Brain microvascular endothelial cell (primary cell): Measurements from ENCODE around the gene TAB3.

ENCODE experiments used
- DNase-seq: peaks from one replicate; pipeline ENCODE4 v3.0.0-alpha.2; 2020
- H3K27ac ChIP-seq: fragments of 250-450 bp; sonication (Bioruptor Pico); 2 replicates; pipeline ENCODE4 v1.5.1; 2020; ENCODE audit warnings: mild to moderate bottlenecking, moderate library complexity
- H3K27me3 ChIP-seq: fragments of 250-450 bp; sonication (Bioruptor Pico); replicated peaks from 2 replicates; pipeline ENCODE4 v1.5.1; 2020; ENCODE audit warnings: mild to moderate bottlenecking
- H3K36me3 ChIP-seq: fragments of 250-450 bp; sonication (Bioruptor Pico); replicated peaks from 2 replicates; pipeline ENCODE4 v1.5.1; 2020; ENCODE audit warnings: mild to moderate bottlenecking
- H3K4me3 ChIP-seq: 2 replicates; pipeline ENCODE4 v1.5.1; 2011; ENCODE audit warnings: low read depth, mild to moderate bottlenecking, control low read depth, low read length, moderate library complexity
- in situ Hi-C: cut with HindIII; loops from 2 replicates; pipeline ENCODE4 v1.10.0; 2017; ENCODE audit warnings: low sequenced_read_pairs, low pct_ligation_motif_present
- TF ChIP-seq, protein P1 (sequence below): IDR thresholded peaks from 2 replicates; pipeline ENCODE4 v1.5.1; 2011; ENCODE audit warnings: low read depth, mild to moderate bottlenecking, moderate library complexity, low read length, control low read depth, inconsistent platforms; ENCODE audit errors: missing control alignments

Gene TAB3

DNA sequence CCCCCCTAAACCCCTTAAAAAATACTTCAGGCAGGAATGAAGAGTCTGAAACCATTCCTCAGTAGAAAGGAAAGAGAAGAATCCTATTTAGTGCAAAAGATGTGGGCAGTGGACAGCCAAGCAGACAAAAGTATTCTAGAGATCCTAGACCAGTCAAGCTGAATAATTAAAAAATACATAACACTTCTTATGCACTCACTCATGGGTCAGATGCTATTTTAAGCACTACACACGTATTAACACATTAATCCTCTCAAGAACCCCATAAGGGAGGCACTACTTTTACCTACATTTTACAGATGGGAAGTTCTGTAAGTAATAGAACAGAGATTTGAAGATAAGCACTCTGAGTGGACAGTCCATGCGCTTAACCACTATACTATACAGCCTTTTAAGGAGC is 5.9 kb downstream of the TAB3 start:
- no peak for DNase-seq
- no peaks in the 10 kb centered on the region for H3K27me3 ChIP-seq
- no peaks in the 10 kb centered on the region for H3K36me3 ChIP-seq
- H3K27ac ChIP-seq = no peak overlapping the region
- TF ChIP-seq, protein P1, sequence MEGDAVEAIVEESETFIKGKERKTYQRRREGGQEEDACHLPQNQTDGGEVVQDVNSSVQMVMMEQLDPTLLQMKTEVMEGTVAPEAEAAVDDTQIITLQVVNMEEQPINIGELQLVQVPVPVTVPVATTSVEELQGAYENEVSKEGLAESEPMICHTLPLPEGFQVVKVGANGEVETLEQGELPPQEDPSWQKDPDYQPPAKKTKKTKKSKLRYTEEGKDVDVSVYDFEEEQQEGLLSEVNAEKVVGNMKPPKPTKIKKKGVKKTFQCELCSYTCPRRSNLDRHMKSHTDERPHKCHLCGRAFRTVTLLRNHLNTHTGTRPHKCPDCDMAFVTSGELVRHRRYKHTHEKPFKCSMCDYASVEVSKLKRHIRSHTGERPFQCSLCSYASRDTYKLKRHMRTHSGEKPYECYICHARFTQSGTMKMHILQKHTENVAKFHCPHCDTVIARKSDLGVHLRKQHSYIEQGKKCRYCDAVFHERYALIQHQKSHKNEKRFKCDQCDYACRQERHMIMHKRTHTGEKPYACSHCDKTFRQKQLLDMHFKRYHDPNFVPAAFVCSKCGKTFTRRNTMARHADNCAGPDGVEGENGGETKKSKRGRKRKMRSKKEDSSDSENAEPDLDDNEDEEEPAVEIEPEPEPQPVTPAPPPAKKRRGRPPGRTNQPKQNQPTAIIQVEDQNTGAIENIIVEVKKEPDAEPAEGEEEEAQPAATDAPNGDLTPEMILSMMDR = no peak
- in situ Hi-C loops = no loop called here
- H3K4me3 ChIP-seq = no peak overlapping the region

DNA sequence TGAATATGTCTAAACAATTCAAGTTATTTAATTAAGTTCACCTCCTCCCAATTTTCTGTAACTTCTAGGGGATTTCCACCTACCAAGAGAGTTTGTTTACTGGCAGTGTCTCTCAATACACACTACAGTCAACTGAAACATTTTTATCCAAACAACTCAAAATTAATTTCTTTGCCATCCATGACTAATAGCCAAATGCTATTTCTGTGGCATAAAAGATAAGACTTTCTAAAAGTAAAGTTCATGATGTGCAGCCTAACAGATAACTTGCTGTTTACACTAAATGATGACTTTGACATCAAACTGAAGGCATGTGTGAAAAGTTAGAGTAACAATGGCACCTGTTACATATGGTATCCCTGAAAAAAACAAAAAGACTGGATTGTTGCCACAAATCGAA is 7.3 kb downstream of the TAB3 start:
- Histone ChIP-seq H3K36me3 (no peaks in the 10 kb centered on the region), H3K27ac (no peak overlapping the region), H3K27me3 (no peaks in the 10 kb centered on the region), H3K4me3 (no peak overlapping the region)
- DNase-seq = no peak
- TF ChIP-seq, protein P1 = no peak
- in situ Hi-C loops = no loop called here

DNA sequence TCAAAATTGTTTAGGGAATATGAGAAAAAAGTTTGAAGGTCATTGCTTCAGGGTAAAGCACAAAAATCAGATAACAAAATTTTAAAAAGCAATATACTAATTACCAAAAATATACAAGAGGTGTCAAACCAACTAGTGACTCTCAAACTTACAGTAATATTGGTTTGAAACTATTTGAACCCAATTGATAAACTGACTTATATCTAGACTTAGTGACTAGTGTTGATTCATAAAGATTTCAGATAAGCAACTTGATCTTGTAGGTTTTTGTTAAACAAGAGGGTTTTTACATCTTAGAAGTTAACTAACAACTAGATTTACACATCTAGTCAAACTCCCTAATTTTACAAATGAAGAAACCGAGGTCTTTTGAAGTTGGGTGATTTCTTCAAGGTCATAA is 7.7 kb downstream of the TAB3 start:
- Histone ChIP-seq H3K27me3 (no peaks in the 10 kb centered on the region), H3K36me3 (no peaks in the 10 kb centered on the region), H3K27ac (no peak overlapping the region), H3K4me3 (no peak overlapping the region)
- TF ChIP-seq, protein P1 = no peak
- in situ Hi-C loops = no loop called here
- no peak for DNase-seq

DNA sequence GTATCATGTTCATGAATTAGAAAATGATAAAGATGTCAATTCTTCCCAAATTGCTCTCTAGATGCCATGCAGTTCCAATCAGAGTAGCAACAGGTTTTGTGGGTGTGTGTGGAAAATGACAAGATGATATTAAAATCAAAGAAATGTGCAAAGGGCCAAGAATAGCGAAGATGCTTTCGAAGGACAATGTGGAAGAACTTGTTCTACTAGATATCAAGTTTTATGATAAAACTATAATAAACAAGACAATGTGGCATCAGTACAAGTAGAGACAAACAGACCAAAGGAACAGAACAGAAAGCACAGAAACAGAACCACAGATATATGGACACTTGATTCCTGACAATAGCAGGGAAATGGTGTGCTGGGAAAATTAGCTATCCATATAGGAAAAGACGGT is 9.0 kb downstream of the TAB3 start:
- in situ Hi-C loops = no loop called here
- Histone ChIP-seq H3K36me3 (no peaks in the 10 kb centered on the region), H3K27ac (no peak overlapping the region), H3K4me3 (no peak overlapping the region), H3K27me3 (no peaks in the 10 kb centered on the region)
- DNase-seq = no peak
- TF ChIP-seq, protein P1 = no peak

DNA sequence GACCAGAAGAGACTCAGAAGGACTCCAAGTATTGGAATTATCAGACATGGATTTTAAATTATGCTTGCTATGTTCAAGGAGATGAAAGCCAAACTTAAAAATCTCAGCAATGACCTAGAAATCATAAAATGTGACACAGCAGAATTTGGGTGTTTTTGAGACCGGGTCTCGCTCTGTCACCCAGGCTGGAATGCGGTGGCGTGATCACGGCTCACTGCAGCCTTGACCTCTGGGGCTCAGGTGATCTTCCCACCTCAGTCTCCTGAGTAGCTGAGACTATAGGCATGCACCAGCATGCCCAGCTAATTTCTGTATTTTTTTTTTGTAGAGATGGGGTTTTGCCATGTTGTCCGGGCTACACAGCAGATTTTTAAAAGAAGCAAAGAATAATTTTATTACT is 12.7 kb downstream of the TAB3 start:
- Histone ChIP-seq H3K27ac (peak overlapping the region; percentile 66), H3K27me3 (no peaks in the 10 kb centered on the region), H3K4me3 (no peak overlapping the region), H3K36me3 (no peaks in the 10 kb centered on the region)
- in situ Hi-C loops = no loop called here
- DNase-seq = no peak
- TF ChIP-seq, protein P1 = no peak

DNA sequence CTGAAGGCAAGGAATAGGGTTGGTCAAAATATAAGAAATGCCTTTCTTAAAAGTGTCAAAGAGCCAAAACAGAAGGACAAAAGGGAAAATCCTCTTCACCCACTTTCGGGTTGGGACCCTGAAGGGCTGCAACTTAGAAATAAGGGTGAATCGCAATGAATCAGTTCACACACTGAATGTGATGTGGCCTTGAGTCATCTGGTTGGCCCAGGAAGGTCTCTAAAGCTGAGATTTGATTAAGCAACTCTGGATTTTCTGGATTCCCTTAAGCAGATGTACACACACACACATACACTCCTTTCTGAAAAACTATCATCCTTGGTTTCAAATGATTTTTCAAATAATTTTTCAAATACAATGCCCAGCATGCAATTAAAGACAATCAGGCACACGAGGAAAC is 13.1 kb downstream of the TAB3 start:
- TF ChIP-seq, protein P1 = no peak
- peak; percentile 63 for DNase-seq
- H3K27ac ChIP-seq = peak overlapping the region; percentile 66
- in situ Hi-C loops = no loop called here
- no peaks in the 10 kb centered on the region for H3K36me3 ChIP-seq
- no peaks in the 10 kb centered on the region for H3K27me3 ChIP-seq
- no peak overlapping the region for H3K4me3 ChIP-seq
